Neuronal stem cell (in vitro differentiated cells): ENCODE results near the gene NSUN5.
A peak's percentile ranks its signal among the peaks of the same experiment; 100 is the strongest.

ENCODE experiments used
- DNase-seq: peaks from one replicate; pipeline ENCODE4 v3.0.0-alpha.2; 2013; ENCODE audit warnings: low spot score
- H2AFZ ChIP-seq: one replicate; pipeline ENCODE4 v1.6.1; 2013; ENCODE audit warnings: mild to moderate bottlenecking, low read length, inconsistent platforms
- H2AK5ac ChIP-seq: 2 replicates; pipeline ENCODE4 v1.6.1; 2013; ENCODE audit warnings: low read depth, mild to moderate bottlenecking, inconsistent platforms, low read length, moderate library complexity, mixed read lengths
- H2BK120ac ChIP-seq: 2 replicates; pipeline ENCODE4 v1.6.1; 2013; ENCODE audit warnings: low read depth, mild to moderate bottlenecking, inconsistent platforms, low read length, moderate library complexity, mixed read lengths
- H2BK12ac ChIP-seq: one replicate; pipeline ENCODE4 v1.6.1; 2013; ENCODE audit warnings: low read length, inconsistent platforms
- H2BK15ac ChIP-seq: 2 replicates; pipeline ENCODE4 v1.6.1; 2013; ENCODE audit warnings: mild to moderate bottlenecking, low read length, inconsistent platforms, mixed read lengths
- H2BK5ac ChIP-seq: one replicate; pipeline ENCODE4 v1.6.1; 2013; ENCODE audit warnings: inconsistent platforms, mild to moderate bottlenecking, low read length, moderate library complexity
- H3K14ac ChIP-seq: one replicate; pipeline ENCODE4 v1.6.1; 2013; ENCODE audit warnings: low read length, inconsistent platforms
- H3K18ac ChIP-seq: 2 replicates; pipeline ENCODE4 v1.6.1; 2013; ENCODE audit warnings: low read length, inconsistent platforms
- H3K23ac ChIP-seq: 2 replicates; pipeline ENCODE4 v1.6.1; 2013; ENCODE audit warnings: low read depth, mild to moderate bottlenecking, mixed read lengths, low read length, inconsistent platforms; ENCODE audit not compliant: poor library complexity
- H3K27ac ChIP-seq: replicated peaks from 3 replicates; pipeline ENCODE4 v1.5.1; 2013; ENCODE audit warnings: low read length, inconsistent platforms
- H3K27me3 ChIP-seq, 3 experiments: 2 replicates each; pipeline ENCODE4 v1.6.1; 2013; ENCODE audit warnings: low read length in 3 of 3, mild to moderate bottlenecking in 2 of 3, inconsistent platforms in 1 of 3, low read depth in 1 of 3, mixed read lengths in 1 of 3, moderate library complexity in 1 of 3; ENCODE audit not compliant: control insufficient read depth in 3 of 3, insufficient read depth in 3 of 3
- H3K36me3 ChIP-seq, 2 donors: replicated peaks in 1 of 2; 2 replicates each; pipeline ENCODE4 v1.6.1; 2013; ENCODE audit warnings: low read length in 2 of 2; ENCODE audit not compliant: control insufficient read depth in 2 of 2, insufficient read depth in 2 of 2
- H3K4ac ChIP-seq: 2 replicates; pipeline ENCODE4 v1.6.1; 2013; ENCODE audit warnings: inconsistent platforms, mild to moderate bottlenecking, low read length, moderate library complexity
- H3K4me1 ChIP-seq, 2 donors: 1 replicate in 1 of 2; 2 replicates in 1 of 2; pipeline ENCODE4 v1.6.1; 2013; ENCODE audit warnings: low read length in 2 of 2, low read depth in 1 of 2; ENCODE audit not compliant: control insufficient read depth in 2 of 2, insufficient read depth in 1 of 2
- H3K4me2 ChIP-seq: one replicate; pipeline ENCODE4 v1.6.1; 2013; ENCODE audit warnings: mild to moderate bottlenecking, low read length, inconsistent platforms; ENCODE audit not compliant: insufficient read depth, poor library complexity, severe bottlenecking
- H3K4me3 ChIP-seq, 2 donors: 2 replicates each; pipeline ENCODE4 v1.5.1; 2013; ENCODE audit warnings: low read length in 2 of 2, mild to moderate bottlenecking in 2 of 2, inconsistent platforms in 1 of 2, moderate library complexity in 1 of 2
- H3K79me1 ChIP-seq: one replicate; pipeline ENCODE4 v1.6.1; 2013; ENCODE audit warnings: low read depth, mild to moderate bottlenecking, inconsistent platforms, low read length, moderate library complexity
- H3K9ac ChIP-seq: one replicate; pipeline ENCODE4 v1.6.1; 2013; ENCODE audit warnings: mild to moderate bottlenecking, low read depth, low read length, inconsistent platforms; ENCODE audit not compliant: poor library complexity
- H3K9me3 ChIP-seq, 2 donors: replicated peaks in 1 of 2; 2 replicates each; pipeline versions ENCODE3 to v1.6.1; 2013; ENCODE audit warnings: low read length in 2 of 2, mild to moderate bottlenecking in 2 of 2, inconsistent platforms in 1 of 2, low read depth in 1 of 2, mixed read lengths in 1 of 2, moderate library complexity in 1 of 2; ENCODE audit not compliant: control insufficient read depth in 2 of 2, insufficient read depth in 1 of 2
- H4K8ac ChIP-seq: one replicate; pipeline ENCODE4 v1.6.1; 2013; ENCODE audit warnings: low read depth, mild to moderate bottlenecking, inconsistent platforms, low read length, moderate library complexity
- H4K91ac ChIP-seq: one replicate; pipeline ENCODE4 v1.6.1; 2013; ENCODE audit warnings: low read length, low read depth, mild to moderate bottlenecking, inconsistent platforms; ENCODE audit not compliant: poor library complexity
- WGBS, 2 donors: extraction: QIAGEN DNeasy Blood & Tissue Kit; methylation state at CpG; one replicate each; pipeline ENCODE4 v1.1.7; 2013; ENCODE audit warnings: missing lambda C conversion rate in 2 of 2, mixed read lengths in 1 of 2; ENCODE audit not compliant: insufficient read length in 2 of 2, insufficient replicate concordance in 1 of 2; ENCODE audit errors: extremely low coverage in 2 of 2; 5-methylcytosine and 5-hydroxymethylcytosine counted together

The NSUN5 gene

DNA sequence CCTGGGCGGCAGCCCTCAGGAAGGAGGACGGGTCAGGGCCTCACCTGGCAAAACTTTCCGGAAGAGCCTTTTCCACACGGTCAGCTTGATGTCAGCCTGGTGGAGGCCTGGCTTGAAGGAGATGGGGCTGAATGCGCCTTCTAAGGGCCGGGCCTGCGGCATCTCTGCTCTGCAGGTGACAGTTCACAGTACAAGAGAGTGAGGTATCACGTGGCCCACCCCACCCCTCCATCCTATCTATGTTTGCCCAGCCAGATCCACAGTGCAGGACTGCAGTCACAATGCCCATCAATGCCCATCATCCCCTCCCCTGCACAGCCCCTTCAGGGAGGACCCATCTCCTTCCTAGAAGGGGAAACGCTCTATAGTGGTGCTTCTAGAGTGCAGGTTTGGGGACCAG is 7.9 kb upstream of the NSUN5 start:
- H3K79me1 ChIP-seq = peaks cover 8% of the 10 kb centered on the region
- no peaks in the 10 kb centered on the region for H3K27me3 ChIP-seq
- no peak overlapping the region for H4K8ac ChIP-seq
- no peak overlapping the region for H3K4me2 ChIP-seq
- no peak overlapping the region for H4K91ac ChIP-seq
- no peak overlapping the region for H2AFZ ChIP-seq
- no peak overlapping the region for H3K4me3 ChIP-seq
- peak overlapping the region; percentile 59 for H3K14ac ChIP-seq
- no peak overlapping the region for H2BK5ac ChIP-seq
- H2BK120ac ChIP-seq = no peak overlapping the region
- no peak overlapping the region for H3K18ac ChIP-seq
- H3K9ac ChIP-seq = no peak overlapping the region
- H3K36me3 ChIP-seq = no peaks in the 10 kb centered on the region
- no peak overlapping the region for H3K23ac ChIP-seq
- H2AK5ac ChIP-seq = no peak overlapping the region
- no peak overlapping the region for H3K4ac ChIP-seq
- H2BK12ac ChIP-seq = peak overlapping the region; percentile 41
- WGBS, 2 donors = no CpG with 5 or more reads among the region's 9 CpGs
- H2BK15ac ChIP-seq = no peak overlapping the region
- H3K27ac ChIP-seq = no peak overlapping the region
- no peak for DNase-seq
- H3K4me1 ChIP-seq = no peaks in the 10 kb centered on the region
- no peaks in the 10 kb centered on the region for H3K9me3 ChIP-seq

DNA sequence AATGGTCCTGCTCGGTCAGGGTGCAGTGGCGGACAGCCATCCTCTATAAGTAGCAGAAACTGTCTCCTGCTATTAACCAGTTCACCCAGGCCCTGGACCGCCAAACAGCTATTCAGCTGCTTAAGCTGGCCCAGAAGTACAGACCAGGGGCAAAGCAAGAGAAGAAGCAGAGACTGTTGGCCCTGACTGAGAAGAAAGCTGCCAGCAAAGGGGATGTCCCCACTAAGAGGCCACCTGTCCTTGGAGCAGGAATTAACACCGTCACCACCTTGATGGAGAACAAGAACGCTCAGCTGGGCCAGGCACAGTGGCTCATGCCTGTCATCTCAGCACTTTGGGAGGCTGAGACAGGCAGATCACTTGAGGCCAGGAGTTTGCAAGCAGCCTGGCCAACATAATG is 5.6 kb upstream of the NSUN5 start:
- Histone ChIP-seq H3K27ac (no peak overlapping the region), H3K4me1 (no peaks in the 10 kb centered on the region), H2BK15ac (no peak overlapping the region), H3K4ac (no peak overlapping the region), H3K27me3 (no peaks in the 10 kb centered on the region), H3K4me2 (no peak overlapping the region), H2AK5ac (no peak overlapping the region), H4K8ac (no peak overlapping the region), H3K9me3 (no peaks in the 10 kb centered on the region), H3K79me1 (peaks cover 8% of the 10 kb centered on the region), H3K18ac (no peak overlapping the region), H3K14ac (no peak overlapping the region), H3K36me3 (no peaks in the 10 kb centered on the region), H3K4me3 (no peak overlapping the region), H2AFZ (no peak overlapping the region), H2BK12ac (no peak overlapping the region), H3K23ac (no peak overlapping the region), H4K91ac (no peak overlapping the region), H3K9ac (no peak overlapping the region), H2BK5ac (no peak overlapping the region), H2BK120ac (no peak overlapping the region)
- WGBS, 2 donors = no CpG with 5 or more reads among the region's 5 CpGs
- DNase-seq = no peak

DNA sequence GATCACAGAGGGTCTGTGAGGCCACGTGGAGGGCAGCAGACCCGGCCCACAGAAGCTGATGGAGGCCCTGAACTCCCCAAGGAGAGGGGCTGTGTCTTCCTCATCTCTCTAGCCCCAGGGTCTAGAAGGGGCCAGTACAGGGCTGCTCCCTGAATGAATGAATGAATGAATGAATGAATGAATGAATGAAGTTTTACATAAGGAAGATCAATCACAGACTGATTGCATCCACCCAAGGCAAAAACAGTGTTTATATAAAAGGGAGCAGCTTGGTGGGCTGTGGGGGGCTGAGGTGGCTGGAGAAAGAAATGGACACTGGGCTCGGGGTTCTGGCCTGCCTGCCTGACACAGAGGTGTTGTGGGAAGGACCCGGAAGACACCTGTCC is 4.9 kb upstream of the NSUN5 start:
- Histone ChIP-seq H2BK12ac (peak overlapping the region; percentile 46), H2BK120ac (no peak overlapping the region), H3K4ac (no peak overlapping the region), H3K9ac (no peak overlapping the region), H4K91ac (no peak overlapping the region), H3K79me1 (peaks cover 9% of the 10 kb centered on the region), H3K18ac (peak overlapping the region; percentile 64), H2AFZ (no peak overlapping the region), H3K14ac (no peak overlapping the region), H3K4me3 (no peak overlapping the region), H2AK5ac (peak overlapping the region; percentile 75), H2BK15ac (no peak overlapping the region), H3K4me2 (no peak overlapping the region), H3K4me1 (no peaks in the 10 kb centered on the region), H3K9me3 (no peaks in the 10 kb centered on the region), H3K36me3 (no peaks in the 10 kb centered on the region), H2BK5ac (no peak overlapping the region), H3K27ac (no peak overlapping the region), H3K27me3 (no peaks in the 10 kb centered on the region), H4K8ac (no peak overlapping the region), H3K23ac (no peak overlapping the region)
- no CpG with 5 or more reads among the region's 4 CpGs for WGBS, 2 donors
- no peak for DNase-seq

DNA sequence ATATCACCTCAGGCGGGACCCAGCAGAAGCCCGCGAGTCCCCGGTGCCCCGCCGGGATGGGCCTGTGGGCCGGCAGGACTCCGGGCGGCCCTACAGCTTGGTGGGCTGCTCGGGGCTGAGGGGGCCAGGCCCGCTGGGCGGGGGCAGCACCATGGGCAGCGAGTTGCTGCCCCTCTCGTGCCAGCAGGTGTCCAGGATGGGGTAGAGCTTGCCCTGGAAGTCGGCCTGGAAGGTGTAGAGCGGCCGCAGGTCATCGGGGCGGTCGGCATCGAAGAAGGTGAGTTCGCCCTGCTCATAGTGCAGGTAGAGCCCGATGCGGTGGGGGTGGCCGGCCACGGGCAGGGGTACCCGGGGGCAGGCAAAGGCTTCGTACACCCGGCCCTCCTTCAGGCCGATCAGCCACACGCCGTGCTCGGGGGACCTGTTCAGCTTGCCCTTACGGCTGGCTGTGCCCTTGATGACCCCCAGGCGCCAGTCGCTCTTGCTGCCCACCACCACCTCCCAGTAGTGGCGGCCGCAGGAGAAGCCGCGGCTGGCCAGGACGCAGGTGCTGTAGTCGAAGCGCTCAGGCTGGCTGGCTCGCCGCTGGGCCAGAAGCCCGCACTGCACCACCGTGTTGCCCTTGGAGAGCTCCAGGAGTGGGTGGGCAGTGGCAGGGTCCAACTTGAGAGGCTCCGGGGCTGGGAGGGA is 4.3 kb upstream of the NSUN5 start:
- Histone ChIP-seq H3K23ac (no peak overlapping the region), H3K4me1 (peaks cover 0 to under 1% of the 10 kb centered on the region in 2 donors), H3K14ac (peak overlapping the region; percentile 98), H2AK5ac (peak overlapping the region; percentile 75), H2BK12ac (peak overlapping the region; percentile 46), H3K4me3 (no peak overlapping the region), H4K8ac (no peak overlapping the region), H3K4me2 (no peak overlapping the region), H3K9me3 (no peaks in the 10 kb centered on the region), H3K9ac (peak overlapping the region; percentile 4), H2BK15ac (peak overlapping the region; percentile 81), H2BK5ac (no peak overlapping the region), H3K27me3 (no peaks in the 10 kb centered on the region), H3K79me1 (peaks cover 14% of the 10 kb centered on the region), H2BK120ac (no peak overlapping the region), H3K36me3 (no peaks in the 10 kb centered on the region), H2AFZ (no peak overlapping the region), H4K91ac (peak overlapping the region; percentile 53), H3K27ac (no peak overlapping the region), H3K4ac (no peak overlapping the region), H3K18ac (peak overlapping the region; percentile 64)
- no peak for DNase-seq
- WGBS, 2 donors = no CpG with 5 or more reads among the region's 48 CpGs
